HG02610 (cell line): Measurements from ENCODE around the gene NDUFB8.
A peak's percentile ranks its signal among the peaks of the same experiment; 100 is the strongest.

Experiments
- ATAC-seq: cut with Tn5 transposase; IDR thresholded peaks from one replicate; pipeline ENCODE4 v1.9.1; 2021; ENCODE audit warnings: mild to moderate bottlenecking, moderate library complexity; ENCODE audit not compliant: unreplicated experiment

Gene NDUFB8

DNA sequence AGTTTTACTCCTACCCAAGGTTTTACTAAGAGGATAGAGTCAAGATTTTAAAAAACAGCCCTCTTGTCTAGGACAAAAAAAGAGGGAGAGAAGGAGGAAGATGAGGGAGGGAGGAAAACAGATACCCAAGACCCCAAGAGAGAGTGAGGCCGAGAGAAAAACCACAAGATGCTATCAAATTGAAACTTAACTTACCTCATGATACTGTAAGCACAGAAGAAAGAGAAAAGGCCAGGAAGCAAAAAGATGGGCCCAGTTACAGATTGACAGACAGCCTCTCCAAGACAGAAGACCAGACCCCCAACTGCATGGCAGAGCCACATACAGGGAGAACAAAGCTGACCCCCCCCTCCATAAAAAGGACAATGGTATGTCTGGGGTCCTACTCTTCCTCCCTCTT, 21.4 kb downstream of the NDUFB8 start:
- ATAC-seq: no peak

DNA sequence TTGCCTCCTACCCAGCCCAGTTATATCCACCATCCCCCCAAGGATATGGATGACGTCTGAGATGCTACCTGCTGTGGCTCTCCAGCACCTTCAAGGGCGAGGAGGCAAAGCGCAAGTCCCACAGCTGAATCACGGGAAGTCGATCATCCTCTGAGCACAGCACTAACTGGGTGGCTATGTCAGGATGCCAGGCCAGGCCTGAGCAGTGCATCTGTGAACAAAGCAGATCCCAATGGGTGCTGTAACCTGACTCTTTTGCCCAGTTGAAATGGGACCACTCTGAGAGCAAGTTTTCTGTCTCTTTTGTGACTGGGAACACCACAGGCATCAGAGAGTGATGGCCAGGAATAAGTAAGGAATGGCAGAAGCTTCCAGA, 22.3 kb downstream of the NDUFB8 start:
- ATAC-seq: no peak

DNA sequence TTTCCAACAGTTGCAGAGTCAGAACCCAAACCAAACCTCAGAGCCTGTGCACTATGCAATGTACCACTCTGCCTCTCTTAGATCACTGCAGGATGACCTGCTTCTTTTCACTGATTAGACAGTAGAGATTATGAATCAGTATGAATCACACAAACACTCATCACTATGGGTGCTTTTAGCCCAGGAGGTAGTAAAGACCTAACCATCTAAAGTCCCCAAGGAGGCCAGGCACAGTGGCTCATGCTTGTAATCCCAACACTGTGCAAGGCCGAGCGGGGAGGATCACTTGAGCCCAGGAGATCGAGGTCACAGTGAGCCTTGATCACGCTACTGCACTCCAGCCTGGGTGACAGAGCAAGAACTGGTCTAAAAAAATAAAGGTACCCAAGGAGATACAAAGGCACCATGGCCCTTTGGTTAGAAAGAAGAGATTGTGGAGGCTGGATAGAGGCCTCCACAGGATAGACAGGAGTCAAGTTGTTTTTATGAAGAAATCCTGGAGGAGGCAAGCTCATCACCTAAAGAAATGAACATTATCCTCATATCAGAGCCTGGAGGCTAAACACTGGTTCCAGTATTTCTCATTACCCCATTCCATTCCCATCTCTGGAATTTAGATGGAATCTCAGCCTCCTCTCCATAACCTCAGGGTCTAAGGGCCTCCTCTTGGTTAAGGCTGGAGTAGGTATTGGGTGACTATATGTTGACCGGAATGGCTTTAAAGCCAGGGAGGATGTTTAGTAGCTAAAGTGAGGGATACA, 22.9 kb downstream of the NDUFB8 start:
- no peak for ATAC-seq

DNA sequence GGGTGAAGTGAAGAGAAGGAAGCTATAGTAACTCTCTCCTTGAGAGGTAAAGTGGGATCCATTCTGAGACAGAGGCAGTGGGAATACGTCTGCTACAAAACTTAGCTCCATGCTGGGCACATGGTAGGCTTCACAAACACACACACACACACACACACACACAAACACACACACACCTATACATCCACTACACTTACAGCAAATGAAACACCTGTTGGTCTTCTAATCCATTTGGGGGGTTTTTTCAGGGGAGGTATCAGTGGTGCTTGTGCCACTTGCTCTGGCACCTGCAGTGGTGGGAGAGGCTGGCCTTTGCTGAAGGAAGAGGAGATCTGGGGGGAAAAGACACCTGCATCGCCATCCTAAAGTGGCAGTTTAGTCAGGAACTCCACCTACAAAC, 24.5 kb downstream of the NDUFB8 start:
- no peak for ATAC-seq

DNA sequence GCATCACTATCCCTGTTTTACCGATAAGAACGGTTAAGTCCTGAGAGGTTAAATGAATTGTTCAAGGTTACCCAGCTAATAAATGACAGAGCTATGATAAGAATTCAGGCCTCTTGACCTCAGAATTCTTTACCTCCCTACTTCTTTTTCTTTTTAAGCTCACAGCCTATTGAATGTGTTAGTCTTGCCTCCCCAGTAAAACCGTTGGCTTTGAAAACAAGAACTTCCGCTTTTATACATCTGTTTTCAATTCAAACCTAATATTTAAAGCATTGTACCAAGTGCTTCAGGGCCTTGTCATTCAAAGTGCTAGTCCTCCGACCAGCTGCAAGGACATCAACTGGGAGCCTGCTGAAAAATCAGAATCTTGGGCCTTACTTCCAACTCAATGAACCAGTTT, 25.6 kb downstream of the NDUFB8 start:
- no peak for ATAC-seq

DNA sequence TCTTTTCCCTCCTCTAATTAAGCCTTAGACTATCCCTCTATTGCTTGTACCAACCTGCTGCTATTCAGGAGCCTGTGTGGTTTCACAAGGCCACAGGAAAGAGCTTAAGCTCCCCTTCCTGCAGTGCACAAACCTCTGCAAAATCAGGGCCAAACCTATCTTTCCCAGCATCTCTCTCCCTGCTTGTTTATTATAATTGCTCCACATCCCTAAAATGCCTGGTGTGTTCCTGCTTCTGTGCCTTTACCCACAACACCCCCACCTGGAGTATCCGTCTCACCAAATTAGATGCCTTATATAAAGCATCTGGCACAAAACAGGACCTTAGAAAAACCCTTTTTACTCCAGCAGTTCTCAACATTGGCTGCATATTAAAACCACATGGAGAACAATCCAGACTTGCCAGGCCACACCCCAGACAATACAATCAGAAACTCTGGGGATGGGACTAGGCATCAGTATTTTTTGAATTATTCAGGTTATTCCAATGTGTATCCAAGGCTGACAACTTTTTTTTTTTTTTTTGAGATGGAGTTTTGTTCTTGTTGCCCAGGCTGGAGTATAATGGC, 26.7 kb downstream of the NDUFB8 start:
- ATAC-seq: no peak

DNA sequence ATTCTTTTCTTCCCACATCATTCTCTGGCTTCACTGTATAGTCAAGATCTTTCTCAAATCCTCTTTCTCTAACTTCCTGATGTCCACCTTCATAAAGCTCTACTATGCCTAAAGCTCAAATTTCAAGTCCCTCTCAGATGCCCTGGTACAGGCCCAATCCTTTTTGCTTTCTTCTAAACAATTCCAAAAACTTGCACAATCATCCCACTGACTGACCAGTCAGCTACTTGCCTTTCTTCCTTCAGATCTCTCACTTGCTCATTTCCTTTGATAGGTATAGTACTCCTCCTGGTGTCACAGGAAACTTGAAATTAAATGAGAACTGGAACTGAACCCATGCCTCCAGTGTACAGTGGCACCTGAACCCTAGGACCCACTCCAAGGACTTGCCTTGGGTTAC, 28.2 kb downstream of the NDUFB8 start:
- no peak for ATAC-seq

DNA sequence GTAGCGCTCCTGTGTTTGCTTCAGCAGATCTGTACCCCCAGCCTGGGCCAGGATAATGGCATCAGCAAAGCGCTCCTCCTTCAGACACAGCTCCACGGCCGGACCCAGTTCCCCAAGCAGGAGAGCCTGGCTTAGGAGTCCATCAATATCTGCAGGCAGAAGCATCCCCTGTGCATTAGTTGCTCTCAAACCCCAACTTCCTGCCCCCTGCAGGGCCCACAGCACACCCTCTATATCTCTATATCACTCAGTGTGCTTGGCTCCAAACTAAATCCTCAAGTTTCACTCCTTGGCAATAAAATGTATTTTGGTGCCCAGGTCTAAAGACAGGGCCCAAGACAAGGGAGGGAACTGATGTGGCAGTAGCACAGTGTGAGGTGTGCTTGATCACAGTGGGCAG, 31.6 kb downstream of the NDUFB8 start:
- no peak for ATAC-seq

DNA sequence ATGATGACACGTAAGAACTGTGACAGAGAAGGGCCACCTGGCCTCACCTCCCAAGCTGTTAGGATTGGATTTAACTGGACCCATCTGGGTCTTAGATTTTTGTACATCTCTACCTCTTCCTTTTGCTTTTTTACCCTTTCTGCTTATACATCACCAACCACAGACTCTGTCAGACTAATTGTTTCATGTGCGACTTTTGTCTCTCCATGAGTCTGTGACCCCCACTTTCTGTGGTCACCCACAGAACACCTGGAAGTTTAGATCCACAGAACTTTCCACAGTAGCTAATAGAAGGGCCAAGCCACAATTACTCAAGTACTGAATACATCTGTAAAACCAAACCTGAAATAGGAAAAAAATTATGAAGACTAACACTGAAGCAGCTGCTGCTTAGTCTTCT, 33.1 kb downstream of the NDUFB8 start:
- ATAC-seq: no peak

DNA sequence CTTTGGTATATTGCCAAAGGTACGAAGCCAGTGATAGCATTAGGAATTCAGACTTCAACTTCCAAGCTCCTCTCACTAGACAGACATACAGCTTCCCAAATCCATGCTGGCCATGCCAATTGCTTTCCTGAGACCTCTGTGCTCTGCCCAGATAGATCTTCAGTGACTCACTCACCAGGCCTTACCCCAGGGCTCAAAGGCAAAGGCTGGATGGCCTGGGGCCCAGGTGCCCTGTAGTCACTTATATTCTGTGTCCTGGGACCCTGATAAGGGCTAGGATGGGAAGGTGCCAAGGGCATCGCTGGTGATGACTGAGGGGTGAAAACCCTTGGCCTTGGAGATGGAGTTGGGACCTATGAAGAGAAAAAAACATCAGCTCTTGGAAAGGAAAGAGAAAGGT, 39.1 kb downstream of the NDUFB8 start:
- ATAC-seq: no peak

DNA sequence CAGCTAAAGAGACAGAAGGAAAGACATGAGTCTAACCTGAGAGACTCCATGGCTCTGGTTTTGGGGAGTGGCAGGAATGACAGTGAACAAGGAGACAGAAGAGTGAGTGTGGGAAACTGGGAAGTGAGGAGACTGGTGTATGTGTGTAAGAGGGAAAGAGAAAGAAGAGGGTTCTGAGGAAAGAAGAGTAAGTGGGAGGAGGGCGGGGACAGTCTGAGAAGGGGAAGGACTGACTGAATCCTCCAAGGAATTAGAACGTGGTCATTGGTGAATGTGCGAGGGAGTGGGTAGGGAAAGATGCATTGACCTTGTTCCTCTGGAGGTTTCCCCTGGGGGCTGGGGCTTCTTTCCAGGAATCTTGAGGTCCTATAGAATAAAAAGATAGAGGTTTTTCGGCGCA, 40.3 kb downstream of the NDUFB8 start:
- ATAC-seq: no peak

DNA sequence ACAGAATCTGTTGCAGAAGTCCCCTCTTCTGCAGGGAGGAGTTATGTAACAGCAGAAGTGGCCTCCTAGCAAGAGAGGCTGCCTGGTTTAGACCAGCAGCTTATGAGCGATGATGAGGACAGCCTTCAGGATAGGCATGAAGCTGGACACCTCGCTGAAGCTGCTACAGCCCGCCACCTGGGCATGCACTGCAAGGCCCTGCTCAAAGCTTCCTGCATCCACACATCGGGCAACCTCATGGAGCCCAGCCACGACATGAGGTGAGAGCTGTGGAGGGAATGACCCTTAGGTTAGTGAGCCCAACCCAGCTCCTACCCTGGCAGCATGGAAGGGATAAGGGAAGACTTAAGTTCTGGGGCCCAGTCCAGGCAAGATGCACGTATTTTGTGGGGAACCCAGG, 42.1 kb downstream of the NDUFB8 start:
- ATAC-seq: no peak

DNA sequence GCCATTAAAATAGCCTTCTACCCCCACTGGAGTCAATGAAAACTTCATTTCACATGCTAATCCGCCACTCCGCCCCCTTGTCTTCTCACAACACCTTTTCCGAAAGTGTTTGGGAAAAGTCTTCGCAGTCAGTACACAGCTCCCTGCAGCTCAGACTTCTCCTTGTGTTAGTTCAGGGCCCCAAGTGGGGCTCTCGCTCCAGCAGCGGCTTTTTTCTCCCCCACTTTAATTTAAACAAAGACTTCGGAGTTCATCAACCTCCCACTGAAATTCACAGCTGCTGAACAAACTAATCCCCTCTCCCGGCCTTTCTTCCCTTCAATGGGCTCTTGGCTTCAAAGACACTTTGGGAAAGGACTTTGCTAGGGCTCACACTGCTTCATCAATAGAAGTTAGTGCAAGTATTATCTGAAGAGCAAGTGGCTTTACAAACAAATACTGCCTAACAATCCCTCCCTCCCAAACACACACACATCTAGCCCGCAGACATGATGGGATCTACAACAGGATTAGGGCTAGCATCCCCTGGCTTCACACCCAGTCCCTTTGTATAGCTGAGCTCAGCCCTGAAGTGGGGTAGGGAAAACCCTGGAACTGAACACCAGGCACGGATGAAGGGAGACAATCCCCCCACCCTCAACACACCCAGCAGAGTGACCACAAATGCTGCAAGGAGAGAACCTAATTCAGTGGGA, 43.7 kb downstream of the NDUFB8 start:
- ATAC-seq: no peak

DNA sequence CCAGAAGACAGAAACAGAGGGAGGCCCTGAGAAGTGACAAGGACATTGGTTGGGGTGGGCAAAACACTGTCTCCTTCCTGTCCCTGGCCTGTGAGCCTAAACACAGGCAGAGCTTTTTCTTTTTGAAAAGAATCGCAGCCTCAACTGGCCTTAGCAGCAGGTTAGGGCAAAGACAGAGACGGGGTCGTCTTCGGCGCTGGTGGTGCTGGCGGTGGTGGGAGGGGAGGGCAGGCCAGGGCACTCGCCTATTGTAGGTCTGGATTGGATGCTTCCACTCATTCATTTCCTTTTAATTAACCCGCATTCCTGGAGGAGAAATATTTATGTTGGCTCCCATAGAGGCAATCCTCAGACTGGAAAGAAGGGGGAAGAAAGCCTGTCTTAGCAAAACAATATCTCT, 44.3 kb downstream of the NDUFB8 start:
- no peak for ATAC-seq

DNA sequence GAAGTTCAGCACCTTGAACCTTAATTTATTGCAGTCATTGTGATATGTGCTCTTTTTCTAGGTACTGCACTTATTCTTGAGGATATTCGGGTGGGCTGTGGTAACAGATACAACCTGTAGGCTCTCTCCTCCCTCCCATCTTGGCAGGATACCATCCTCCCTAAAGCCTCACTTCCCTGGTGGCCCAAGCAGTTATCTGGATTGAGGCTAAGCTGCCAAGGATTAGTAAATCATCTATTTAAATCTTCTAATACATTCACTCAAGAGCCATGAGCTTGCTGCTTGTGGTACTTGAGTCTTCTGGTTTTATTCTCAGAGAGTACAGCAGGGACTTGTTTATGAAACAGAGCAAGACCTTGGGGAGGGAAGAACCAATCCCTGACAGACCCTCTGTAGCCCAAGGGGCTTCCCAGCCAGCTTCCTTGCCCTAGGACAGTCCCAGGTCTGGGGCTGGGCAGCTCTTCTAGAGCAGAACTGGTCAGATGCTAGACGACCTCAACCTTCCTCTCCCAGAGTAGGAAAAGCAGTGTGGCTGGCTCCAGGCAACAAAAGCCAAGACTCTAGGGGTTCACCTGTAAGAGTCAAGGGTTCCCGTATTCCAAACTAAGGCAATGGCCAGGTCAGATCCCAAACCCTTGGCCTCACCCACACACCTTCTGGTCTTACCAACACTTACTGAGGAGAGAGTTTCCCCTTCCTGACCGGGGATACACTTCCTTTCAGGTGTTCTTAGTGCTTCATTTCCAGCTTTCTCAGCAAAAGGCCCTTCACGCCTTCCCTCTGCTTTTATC, 45.6 kb downstream of the NDUFB8 start:
- no peak for ATAC-seq

DNA sequence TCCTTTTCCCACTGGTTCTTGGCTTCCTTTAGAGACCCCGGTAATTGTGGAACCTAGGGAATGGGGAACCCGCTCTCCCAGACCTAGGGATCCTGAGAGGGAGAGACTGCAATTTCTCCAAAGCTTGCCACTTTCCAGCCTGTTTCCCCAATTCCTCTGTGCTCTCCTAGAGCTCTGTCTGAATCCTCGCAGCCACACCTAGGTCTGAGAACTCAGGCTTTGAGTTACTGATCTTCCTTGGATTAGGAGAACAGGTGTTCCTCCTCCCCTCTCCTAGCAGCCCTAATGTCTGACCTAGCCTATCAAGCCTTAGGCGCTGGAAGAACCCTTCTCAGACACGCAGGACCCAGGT, 46.9 kb downstream of the NDUFB8 start:
- ATAC-seq: no peak

DNA sequence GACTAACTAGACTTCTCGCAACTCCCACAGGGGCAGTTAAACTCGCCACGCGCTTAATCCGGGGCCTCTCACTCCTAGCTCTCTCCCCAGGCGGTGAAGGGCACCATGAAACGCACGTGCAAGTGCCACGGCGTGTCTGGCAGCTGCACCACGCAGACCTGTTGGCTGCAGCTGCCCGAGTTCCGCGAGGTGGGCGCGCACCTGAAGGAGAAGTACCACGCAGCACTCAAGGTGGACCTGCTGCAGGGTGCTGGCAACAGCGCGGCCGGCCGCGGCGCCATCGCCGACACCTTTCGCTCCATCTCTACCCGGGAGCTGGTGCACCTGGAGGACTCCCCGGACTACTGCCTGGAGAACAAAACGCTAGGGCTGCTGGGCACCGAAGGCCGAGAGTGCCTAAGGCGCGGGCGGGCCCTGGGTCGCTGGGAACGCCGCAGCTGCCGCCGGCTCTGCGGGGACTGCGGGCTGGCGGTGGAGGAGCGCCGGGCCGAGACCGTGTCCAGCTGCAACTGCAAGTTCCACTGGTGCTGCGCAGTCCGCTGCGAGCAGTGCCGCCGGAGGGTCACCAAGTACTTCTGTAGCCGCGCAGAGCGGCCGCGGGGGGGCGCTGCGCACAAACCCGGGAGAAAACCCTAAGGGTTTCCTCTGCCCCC, 47.4 kb downstream of the NDUFB8 start:
- ATAC-seq: no peak

DNA sequence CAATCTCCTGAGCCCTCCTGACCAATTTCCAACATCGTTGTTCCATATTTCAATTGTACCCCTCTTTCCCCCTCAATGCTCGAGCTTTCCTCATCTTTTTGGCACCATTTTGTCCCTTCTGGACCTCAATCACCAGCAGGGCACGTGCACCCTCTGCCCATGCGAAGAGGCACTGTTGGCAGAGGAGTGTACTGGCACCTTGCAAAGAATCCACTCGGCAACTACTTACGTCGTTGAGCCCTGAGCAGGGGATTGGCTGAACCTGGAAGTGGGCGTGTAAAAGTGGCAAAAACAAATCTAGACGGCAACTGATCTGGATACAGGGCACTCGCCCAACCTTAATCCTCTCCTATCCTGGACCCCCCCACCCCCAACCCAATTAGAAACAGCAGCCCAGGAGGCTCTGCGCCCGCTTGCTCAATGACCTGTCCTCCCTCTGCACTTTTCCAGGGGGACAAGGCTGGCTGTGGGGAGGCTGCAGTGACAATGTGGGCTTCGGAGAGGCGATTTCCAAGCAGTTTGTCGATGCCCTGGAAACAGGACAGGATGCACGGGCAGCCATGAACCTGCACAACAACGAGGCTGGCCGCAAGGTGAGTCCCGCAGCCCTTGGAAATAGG, 48.1 kb downstream of the NDUFB8 start:
- ATAC-seq: peak; percentile 99

DNA sequence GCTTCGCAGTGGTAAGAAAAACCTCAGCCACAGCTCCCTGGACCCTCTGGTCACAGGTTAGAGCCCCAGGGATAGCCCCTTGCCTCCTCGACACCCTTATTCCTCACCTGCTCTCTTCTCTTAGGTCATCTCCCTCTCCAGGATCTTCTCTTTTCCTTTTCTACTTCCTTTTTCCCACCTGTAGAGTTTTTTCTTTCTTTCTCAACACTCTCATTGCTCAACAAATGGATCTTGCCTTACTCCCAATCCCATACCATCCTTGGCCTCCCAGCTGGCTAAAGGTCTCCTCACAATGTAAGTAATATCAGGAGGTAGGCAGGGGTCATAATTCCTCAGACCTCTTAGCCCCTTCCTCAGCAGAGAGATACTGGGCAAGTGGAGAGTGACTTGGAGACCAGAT, 49.7 kb downstream of the NDUFB8 start:
- no peak for ATAC-seq

DNA sequence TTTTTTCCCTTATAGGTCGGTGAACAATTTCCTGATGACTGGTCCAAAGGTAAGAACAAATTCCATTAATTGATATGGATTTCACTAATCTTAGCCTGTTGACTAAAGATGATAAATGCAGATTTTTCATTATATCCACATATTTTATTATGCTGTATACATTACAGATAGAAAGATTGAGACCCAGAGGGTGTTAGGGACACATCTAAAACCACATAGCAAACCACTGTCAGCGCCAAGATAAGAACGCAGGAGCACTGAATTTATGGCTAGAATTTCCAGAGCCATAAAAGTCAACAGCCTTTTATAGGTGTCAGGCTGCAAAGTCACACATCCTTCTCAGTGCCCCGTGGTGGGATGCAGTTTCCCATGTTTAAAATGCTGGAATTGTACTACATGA, 50.6 kb downstream of the NDUFB8 start:
- ATAC-seq: no peak

DNA sequence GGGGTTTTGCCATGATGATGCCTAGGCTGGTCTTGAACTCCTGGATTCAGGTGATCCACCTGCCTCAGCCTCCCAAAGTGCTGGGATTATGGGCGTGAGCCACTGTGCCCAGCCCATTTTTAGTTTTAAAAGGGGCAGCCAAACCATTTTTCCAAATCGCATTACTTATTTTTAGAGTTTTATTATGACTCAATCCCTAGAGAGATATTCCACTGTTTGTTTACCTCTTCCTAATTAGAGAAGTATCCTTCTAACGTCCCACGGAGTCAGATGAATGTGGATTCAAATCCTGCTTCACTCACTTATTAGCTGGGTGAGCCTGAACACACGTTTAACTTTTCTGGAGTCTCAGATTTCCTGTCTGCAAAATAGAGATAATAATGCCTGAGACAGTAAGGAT, 51.7 kb downstream of the NDUFB8 start:
- no peak for ATAC-seq
